Measurements from ENCODE around the gene TSPAN32.
"Not testable (repeated sequence)": the region's sequence is repeated elsewhere in the genome, so short reads cannot be mapped to it uniquely, and the experiment has no call there.

- not testable (repeated sequence) for TF ChIP-seq POLR2A, POLR2AphosphoS5 (IDR thresholded peaks at IDR 0.05; ENCODE audit: low read depth, low read length)
Measured at GRCh38 chr11:2333486-2334205, 31.8 kb downstream of the TSPAN32 start.

Data from GM12892 (cell line).